Kidney (tissue), 14 donors: Measurements from ENCODE around the gene MEOX1. TPM values are rescaled to one million over a fixed set of nuclear protein-coding genes. Genes with fewer than 3 reads are reported as not detected.

Source experiments
- DNase-seq, 5 donors: peaks; one replicate each; pipeline ENCODE4 v3.0.0-alpha.2; 2013 to 2020
- FAIRE-seq: peaks from 2 replicates; lab custom pipeline; 2012; peaks lifted over from hg19 to GRCh38; lab: Jason Lieb, UNC
- H3K27ac ChIP-seq, 2 donors: one replicate each; pipeline ENCODE4 v1.7.0; 2013; ENCODE audit warnings: low read depth in 2 of 2, low read length in 2 of 2, inconsistent platforms in 1 of 2
- H3K27me3 ChIP-seq: one replicate; pipeline ENCODE4 v1.7.1; 2013; ENCODE audit warnings: low read length, inconsistent platforms; ENCODE audit not compliant: control insufficient read depth, insufficient read depth
- H3K36me3 ChIP-seq, 3 donors: one replicate each; pipeline versions ENCODE4 v1.7.0 to v1.7.1; 2013; ENCODE audit warnings: low read length in 3 of 3, control low read depth in 1 of 3, inconsistent platforms in 1 of 3; ENCODE audit not compliant: insufficient read depth in 3 of 3, control insufficient read depth in 2 of 3
- H3K4me1 ChIP-seq, 3 donors: one replicate each; pipeline versions ENCODE4 v1.7.0 to v1.7.1; 2013; ENCODE audit warnings: low read length in 3 of 3, inconsistent platforms in 1 of 3, low read depth in 1 of 3; ENCODE audit not compliant: control insufficient read depth in 2 of 3, insufficient read depth in 2 of 3
- H3K4me3 ChIP-seq, 3 donors: one replicate each; pipeline versions ENCODE4 v1.7.0 to v1.8.1; 2013; ENCODE audit warnings: low read length in 3 of 3, control low read depth in 1 of 3, inconsistent platforms in 1 of 3
- H3K9ac ChIP-seq, 3 donors: one replicate each; pipeline versions ENCODE4 v1.7.0 to v1.7.1; 2013; ENCODE audit warnings: low read length in 3 of 3, control low read depth in 1 of 3, inconsistent platforms in 1 of 3
- H3K9me3 ChIP-seq, 3 donors: one replicate each; pipeline versions ENCODE4 v1.7.0 to v1.7.1; 2013; ENCODE audit warnings: low read length in 3 of 3, control low read depth in 1 of 3, inconsistent platforms in 1 of 3; ENCODE audit not compliant: control insufficient read depth in 2 of 3, insufficient read depth in 1 of 3
- intact Hi-C: fragments of 100-400 bp; cut with DNase I; formaldehyde crosslinking; loops from one replicate; pipeline ENCODE4 v1.11.1; 2022
- polyA plus RNA-seq: library from polyadenylated mRNA; stranded (reverse); fragments of 350-450 nt; fragmentation: Illumina TruSeq; extraction: RNeasy Lipid Tissue Mini Kit (QIAGEN cat#74804); gene quantifications from one replicate; pipeline ENCODE4 v1.2.3, GENCODE V29; 2014; ENCODE audit warnings: low read depth, low replicate concordance; ENCODE audit not compliant: insufficient read depth
- total RNA-seq: library from RNA; stranded (reverse); fragmentation: NEBNext Ultra II Directional; extraction: Animal tissue kit (Norgen Biotek cat#: 25700); gene quantifications from one replicate; pipeline ENCODE4 v1.2.1, GENCODE V29; 2021
- TF ChIP-seq, protein P1 (sequence below): IDR thresholded peaks from 3 replicates; pipeline ENCODE4 v1.5.1; 2012; ENCODE audit warnings: mild to moderate bottlenecking, moderate library complexity, borderline replicate concordance; ENCODE audit not compliant: insufficient read depth; ENCODE audit errors: extremely low read depth
- donor health status: control.
- donor health status: control.
- donor health status: control.
- donor health status: control.
- donor health status: control.
- donor health status: DM: yes; HTN: yes; CAD: no.
- donor health status: Normal renal cell carcinoma (clear cell type).

Gene MEOX1
- total and polyA plus RNA-seq, 2 donors from 2014 or later, result 1.4 TPM; not detected in 1

DNA sequence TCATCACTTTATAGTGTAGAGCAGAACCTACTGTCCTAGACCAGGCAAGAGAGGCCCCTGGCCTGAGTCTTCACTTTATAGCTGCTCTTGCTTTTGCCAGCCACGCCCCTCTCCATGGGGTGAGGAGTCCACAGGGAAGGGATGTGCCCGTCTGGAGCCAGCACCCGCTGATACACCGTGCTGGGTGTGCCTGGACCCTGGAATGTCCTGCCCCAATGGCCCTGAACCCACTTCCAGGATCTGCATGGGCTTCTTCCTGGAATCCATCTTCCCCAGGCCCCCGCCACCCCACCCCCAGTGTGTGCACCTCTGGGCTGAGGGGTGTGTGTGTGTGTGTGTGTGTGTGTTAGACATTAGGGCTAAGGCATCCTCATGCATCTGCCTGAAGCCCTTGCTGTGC, 44.9 kb downstream of the MEOX1 start:
- intact Hi-C loops, result no loop called here
- no peaks in the 10 kb centered on the region for H3K36me3 ChIP-seq
- H3K27me3 ChIP-seq, result no peaks in the 10 kb centered on the region
- H3K4me1 ChIP-seq, result no peaks in the 10 kb centered on the region
- TF ChIP-seq, protein P1, sequence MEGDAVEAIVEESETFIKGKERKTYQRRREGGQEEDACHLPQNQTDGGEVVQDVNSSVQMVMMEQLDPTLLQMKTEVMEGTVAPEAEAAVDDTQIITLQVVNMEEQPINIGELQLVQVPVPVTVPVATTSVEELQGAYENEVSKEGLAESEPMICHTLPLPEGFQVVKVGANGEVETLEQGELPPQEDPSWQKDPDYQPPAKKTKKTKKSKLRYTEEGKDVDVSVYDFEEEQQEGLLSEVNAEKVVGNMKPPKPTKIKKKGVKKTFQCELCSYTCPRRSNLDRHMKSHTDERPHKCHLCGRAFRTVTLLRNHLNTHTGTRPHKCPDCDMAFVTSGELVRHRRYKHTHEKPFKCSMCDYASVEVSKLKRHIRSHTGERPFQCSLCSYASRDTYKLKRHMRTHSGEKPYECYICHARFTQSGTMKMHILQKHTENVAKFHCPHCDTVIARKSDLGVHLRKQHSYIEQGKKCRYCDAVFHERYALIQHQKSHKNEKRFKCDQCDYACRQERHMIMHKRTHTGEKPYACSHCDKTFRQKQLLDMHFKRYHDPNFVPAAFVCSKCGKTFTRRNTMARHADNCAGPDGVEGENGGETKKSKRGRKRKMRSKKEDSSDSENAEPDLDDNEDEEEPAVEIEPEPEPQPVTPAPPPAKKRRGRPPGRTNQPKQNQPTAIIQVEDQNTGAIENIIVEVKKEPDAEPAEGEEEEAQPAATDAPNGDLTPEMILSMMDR, result no peak
- H3K9ac ChIP-seq, result no peak overlapping the region
- no peak for DNase-seq
- no peak overlapping the region for H3K27ac ChIP-seq
- no peak for FAIRE-seq
- no peaks in the 10 kb centered on the region for H3K9me3 ChIP-seq
- H3K4me3 ChIP-seq, result no peak overlapping the region

DNA sequence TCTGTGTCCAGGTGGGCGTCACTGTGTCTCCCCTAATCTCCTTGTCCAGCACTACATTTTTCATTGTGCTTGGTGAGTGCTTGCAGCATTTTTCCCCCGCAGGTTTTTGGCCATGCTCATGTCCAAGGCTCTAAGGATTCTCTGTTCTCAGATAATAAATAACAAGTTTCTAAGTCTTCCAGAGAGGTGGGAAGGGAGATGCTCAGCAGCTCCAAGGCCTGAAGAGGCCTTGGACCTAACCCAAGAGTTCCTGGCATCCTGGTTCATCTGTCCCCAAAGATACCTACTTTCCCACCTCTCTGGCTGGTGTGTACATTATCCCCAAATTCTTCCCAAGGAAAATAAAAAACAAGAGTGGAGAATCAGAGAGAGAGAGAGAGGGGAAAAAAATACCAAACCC, 45.3 kb downstream of the MEOX1 start:
- DNase-seq (no peak), FAIRE-seq (no peak)
- Histone ChIP-seq H3K27ac (no peak overlapping the region), H3K36me3 (no peaks in the 10 kb centered on the region), H3K9ac (no peak overlapping the region), H3K4me3 (no peak overlapping the region), H3K27me3 (no peaks in the 10 kb centered on the region), H3K4me1 (no peaks in the 10 kb centered on the region), H3K9me3 (no peaks in the 10 kb centered on the region)
- intact Hi-C loops, result no loop called here
- TF ChIP-seq, protein P1, result no peak

DNA sequence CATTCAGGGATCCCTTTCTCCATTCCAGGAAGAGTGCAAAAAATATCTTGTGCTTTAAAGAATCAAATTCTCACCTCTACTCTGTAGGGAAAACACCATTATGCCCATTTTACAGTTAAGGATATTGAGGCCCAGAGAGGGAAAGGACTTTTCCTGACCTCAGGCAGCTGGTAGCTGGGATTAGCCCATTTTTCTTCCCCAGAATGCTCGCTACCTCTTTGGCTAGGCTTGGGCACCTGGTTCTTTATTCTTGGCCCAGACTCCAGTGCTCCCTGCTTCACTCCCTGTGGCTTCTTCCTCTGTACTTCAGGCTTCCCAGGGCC, 45.7 kb downstream of the MEOX1 start:
- FAIRE-seq, result no peak
- no peaks in the 10 kb centered on the region for H3K9me3 ChIP-seq
- intact Hi-C loops, result no loop called here

More for the DNA sequence above, 45.7 kb downstream of the MEOX1 start:
- no peaks in the 10 kb centered on the region for H3K4me1 ChIP-seq
- DNase-seq, result no peak
- H3K4me3 ChIP-seq, result no peak overlapping the region
- H3K9ac ChIP-seq, result no peak overlapping the region
- TF ChIP-seq, protein P1, result no peak
- H3K27ac ChIP-seq, result no peak overlapping the region
- no peaks in the 10 kb centered on the region for H3K36me3 ChIP-seq
- H3K27me3 ChIP-seq, result no peaks in the 10 kb centered on the region
